Vagina (tissue), 2 donors: ENCODE results near the gene DNER. TPM values are rescaled to one million over a fixed set of nuclear protein-coding genes. Genes with fewer than 3 reads are reported as not detected.
A peak's percentile ranks its signal among the peaks of the same experiment; 100 is the strongest.

Source experiments
- DNase-seq, 2 donors: peaks; one replicate each; pipeline ENCODE4 v3.0.0-alpha.2; 2017; ENCODE audit errors: extremely low spot score in 2 of 2
- H3K27ac ChIP-seq: fragments of 200-600 bp; sonication (generic); one replicate; pipeline ENCODE4 v1.5.1; 2019
- H3K27me3 ChIP-seq: fragments of 200-600 bp; sonication (generic); one replicate; pipeline ENCODE4 v1.5.1; 2019
- H3K36me3 ChIP-seq, 2 donors: fragments of 200-600 bp; sonication (generic); one replicate each; pipeline ENCODE4 v1.5.1; 2017 to 2019
- H3K4me1 ChIP-seq: fragments of 200-600 bp; sonication (generic); one replicate; pipeline ENCODE4 v1.5.1; 2019
- H3K4me3 ChIP-seq, 2 donors: fragments of 200-600 bp; sonication (generic); 1 replicate in 1 of 2; 2 replicates in 1 of 2; pipeline ENCODE4 v1.5.1; 2016 to 2019
- H3K9me3 ChIP-seq: fragments of 200-600 bp; sonication (generic); one replicate; pipeline ENCODE4 v1.5.1; 2019
- CTCF ChIP-seq, 3 experiments: fragments of 450-650 bp in 2 of 3; fragments of 200-600 bp in 1 of 3; sonication (generic) in 1 of 3; IDR thresholded peaks; one replicate each; pipeline ENCODE4 v1.5.1; 2017 to 2019; ENCODE audit warnings: antibody characterized with exemption in 3 of 3, mild to moderate bottlenecking in 2 of 3, moderate library complexity in 2 of 3
- POLR2A ChIP-seq, 2 donors: fragments of 450-650 bp; IDR thresholded peaks; one replicate each; pipeline ENCODE4 v1.6.1; 2017; ENCODE audit warnings: antibody characterized with exemption in 2 of 2, mild to moderate bottlenecking in 2 of 2, moderate library complexity in 2 of 2
- POLR2AphosphoS5 ChIP-seq, 2 donors: sonication (generic); formaldehyde crosslinking; IDR thresholded peaks; one replicate each; pipeline ENCODE4 v1.9.0; 2017; ENCODE audit warnings: antibody characterized with exemption in 2 of 2, mild to moderate bottlenecking in 2 of 2, low read depth in 1 of 2; ENCODE audit not compliant: insufficient read depth in 1 of 2
- intact Hi-C: fragments of 100-400 bp; cut with DNase I; formaldehyde crosslinking; loops from one replicate; pipeline ENCODE4 v1.15.1; 2023
- total RNA-seq: library from RNA; depleted of rRNA; stranded (reverse); fragments of >200 nt; gene quantifications from one replicate; pipeline ENCODE4 v1.2.3, GENCODE V29; 2016

Gene DNER
- total RNA-seq, 1 donor from 2014 or later = 11.3 TPM

GRCh38 chr2:229470781-229471180, 243.6 kb downstream of the DNER start:
- no peak for TF ChIP-seq POLR2A (IDR thresholded peaks at IDR 0.05)
- no peak for TF ChIP-seq POLR2AphosphoS5 (IDR thresholded peaks at IDR 0.05; ENCODE audit: insufficient read depth in 1 of 2, low read depth in 1 of 2)
- TF ChIP-seq CTCF (IDR thresholded peaks at IDR 0.05) = no peak
- Histone ChIP-seq H3K27ac (no peak overlapping the region), H3K27me3 (no peaks in the 10 kb centered on the region), H3K9me3 (no peaks in the 10 kb centered on the region), H3K4me3 (no peak overlapping the region), H3K4me1 (no peaks in the 10 kb centered on the region), H3K36me3 (no peaks in the 10 kb centered on the region)
- intact Hi-C loops = no loop called here
- DNase-seq = no peak

GRCh38 chr2:229467783-229468182, 246.6 kb downstream of the DNER start:
- no peak overlapping the region for H3K27ac ChIP-seq
- H3K4me3 ChIP-seq = no peak overlapping the region
- H3K27me3 ChIP-seq = no peaks in the 10 kb centered on the region
- no peaks in the 10 kb centered on the region for H3K36me3 ChIP-seq
- no peaks in the 10 kb centered on the region for H3K9me3 ChIP-seq
- no peak for DNase-seq
- no peak for TF ChIP-seq POLR2AphosphoS5 (IDR thresholded peaks at IDR 0.05; ENCODE audit: insufficient read depth in 1 of 2, low read depth in 1 of 2)
- no peak for TF ChIP-seq CTCF (IDR thresholded peaks at IDR 0.05)
- no peak for TF ChIP-seq POLR2A (IDR thresholded peaks at IDR 0.05)
- intact Hi-C loops = no loop called here
- no peaks in the 10 kb centered on the region for H3K4me1 ChIP-seq

GRCh38 chr2:229463841-229464346, 250.5 kb downstream of the DNER start:
- intact Hi-C loops = no loop called here
- H3K36me3 ChIP-seq = no peaks in the 10 kb centered on the region
- H3K9me3 ChIP-seq = no peaks in the 10 kb centered on the region
- no peak for DNase-seq
- no peaks in the 10 kb centered on the region for H3K27me3 ChIP-seq
- H3K4me3 ChIP-seq = no peak overlapping the region
- TF ChIP-seq CTCF (IDR thresholded peaks at IDR 0.05) = no peak
- TF ChIP-seq POLR2AphosphoS5 (IDR thresholded peaks at IDR 0.05; ENCODE audit: insufficient read depth in 1 of 2, low read depth in 1 of 2) = peak in 1 of 2 donors; percentile 36
- H3K4me1 ChIP-seq = no peaks in the 10 kb centered on the region
- H3K27ac ChIP-seq = peak overlapping the region; percentile 38

GRCh38 chr2:229462112-229462511, 252.2 kb downstream of the DNER start:
- H3K27me3 ChIP-seq = no peaks in the 10 kb centered on the region
- no peaks in the 10 kb centered on the region for H3K4me1 ChIP-seq
- no peaks in the 10 kb centered on the region for H3K9me3 ChIP-seq
- H3K27ac ChIP-seq = no peak overlapping the region
- DNase-seq = no peak
- no peak for TF ChIP-seq POLR2A (IDR thresholded peaks at IDR 0.05)
- TF ChIP-seq POLR2AphosphoS5 (IDR thresholded peaks at IDR 0.05; ENCODE audit: insufficient read depth in 1 of 2, low read depth in 1 of 2) = no peak
- TF ChIP-seq CTCF (IDR thresholded peaks at IDR 0.05) = no peak
- no peaks in the 10 kb centered on the region for H3K36me3 ChIP-seq
- H3K4me3 ChIP-seq = no peak overlapping the region
- intact Hi-C loops = no loop called here

- Histone ChIP-seq H3K9me3 (no peaks in the 10 kb centered on the region), H3K4me3 (no peak overlapping the region), H3K27ac (no peak overlapping the region), H3K27me3 (no peaks in the 10 kb centered on the region), H3K36me3 (no peaks in the 10 kb centered on the region), H3K4me1 (no peaks in the 10 kb centered on the region)
- TF ChIP-seq POLR2A (IDR thresholded peaks at IDR 0.05) (no peak), CTCF (IDR thresholded peaks at IDR 0.05) (no peak), POLR2AphosphoS5 (IDR thresholded peaks at IDR 0.05; ENCODE audit: insufficient read depth in 1 of 2, low read depth in 1 of 2) (no peak)
- DNase-seq = no peak
- intact Hi-C loops = no loop called here
Observed at GRCh38 chr2:229456091-229456490, 258.3 kb downstream of the DNER start.
